ENCODE results near the gene PDE4B. TPM values are rescaled to one million over a fixed set of nuclear protein-coding genes. Genes with fewer than 3 reads are reported as not detected.

PDE4B gene
- total RNA-seq, 1 experiment from 2014 or later: 1.8 TPM

- no peak for DNase-seq
- Histone ChIP-seq H3K9me3 (no peaks in the 10 kb centered on the region; the same call in 1 of the 2 replicates), H3K36me3 (no peaks in the 10 kb centered on the region), H3K4me3 (no peak overlapping the region), H3K27me3 (no peaks in the 10 kb centered on the region)
Observed at GRCh38 chr1:65897485-65897884, 104.8 kb downstream of the PDE4B start.

- peak; percentile 59 for DNase-seq
- Histone ChIP-seq H3K27me3 (no peaks in the 10 kb centered on the region), H3K36me3 (no peaks in the 10 kb centered on the region), H3K9me3 (no peaks in the 10 kb centered on the region), H3K4me3 (no peak overlapping the region)
Observed at GRCh38 chr1:65904681-65905083, 112.0 kb downstream of the PDE4B start.

DNA sequence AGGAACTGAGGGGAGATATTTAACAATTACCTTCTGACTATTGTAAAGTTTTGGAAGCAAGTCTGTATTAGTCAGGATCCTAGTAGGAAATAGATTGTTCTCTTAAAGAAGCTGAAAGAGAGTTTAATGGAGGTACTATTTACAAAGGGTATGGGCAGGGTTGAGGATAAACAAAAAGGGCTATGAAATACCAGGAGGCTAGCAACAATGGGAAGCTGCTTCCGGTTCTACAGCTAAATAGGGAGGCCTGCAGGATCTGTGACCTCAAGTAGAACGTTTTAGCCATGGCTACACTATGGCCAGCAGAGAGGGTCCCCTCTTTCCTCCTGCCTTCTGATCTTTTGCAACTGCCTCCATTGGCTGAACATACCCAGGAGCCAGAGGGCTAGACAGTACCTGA is 117.7 kb downstream of the PDE4B start:
- H3K9me3 ChIP-seq: no peaks in the 10 kb centered on the region
- no peak for DNase-seq
- no peaks in the 10 kb centered on the region for H3K27me3 ChIP-seq
- no peak overlapping the region for H3K4me3 ChIP-seq
- H3K36me3 ChIP-seq: no peaks in the 10 kb centered on the region

DNA sequence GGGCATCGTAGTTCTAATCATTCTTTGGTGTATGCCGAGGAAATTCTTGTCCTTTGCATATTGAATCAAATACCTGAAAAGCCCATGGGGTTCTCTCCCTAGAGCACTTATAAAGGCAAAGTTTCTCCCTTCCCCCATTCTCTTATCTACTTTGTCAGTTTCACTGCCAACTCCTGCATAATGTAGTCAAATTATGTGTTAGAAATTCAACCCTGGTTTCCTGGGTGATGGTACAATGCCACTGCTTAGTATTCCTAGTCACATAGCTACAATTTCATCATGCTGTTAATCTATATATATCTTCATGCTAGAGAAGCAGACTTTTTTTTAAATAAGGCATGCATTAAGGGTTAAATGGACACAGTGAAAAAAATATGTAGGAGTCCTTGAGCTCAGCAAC is 119.0 kb downstream of the PDE4B start:
- Histone ChIP-seq H3K9me3 (no peaks in the 10 kb centered on the region), H3K27me3 (no peaks in the 10 kb centered on the region), H3K36me3 (no peaks in the 10 kb centered on the region), H3K4me3 (no peak overlapping the region)
- DNase-seq: no peak

DNA sequence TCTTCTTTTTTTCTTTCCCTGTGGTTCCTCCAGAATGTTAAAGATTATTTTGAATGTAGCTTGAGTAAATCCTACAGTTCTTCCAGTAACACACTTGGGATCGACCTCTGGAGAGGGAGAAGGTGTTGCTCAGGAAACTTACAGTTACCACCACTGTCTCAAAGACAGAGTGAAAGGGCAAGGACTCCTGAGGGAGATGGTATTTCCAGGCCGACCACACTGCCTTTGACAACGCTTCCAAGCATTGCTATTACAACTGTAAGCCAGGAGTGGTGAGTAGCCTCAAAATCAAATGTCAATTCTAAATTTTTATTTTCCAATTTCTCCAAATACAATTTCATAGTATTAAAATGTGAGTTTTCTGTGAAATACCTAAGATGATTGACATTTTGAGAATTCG is 125.9 kb downstream of the PDE4B start:
- H3K27me3 ChIP-seq: no peaks in the 10 kb centered on the region
- H3K36me3 ChIP-seq: no peaks in the 10 kb centered on the region
- no peaks in the 10 kb centered on the region for H3K9me3 ChIP-seq
- H3K4me3 ChIP-seq: no peak overlapping the region
- no peak for DNase-seq

- H3K9me3 ChIP-seq: no peaks in the 10 kb centered on the region
- no peaks in the 10 kb centered on the region for H3K36me3 ChIP-seq
- DNase-seq: peak; percentile 7
- H3K27me3 ChIP-seq: no peaks in the 10 kb centered on the region
- H3K4me3 ChIP-seq: no peak overlapping the region
Observed at GRCh38 chr1:65921446-65921845, 128.8 kb downstream of the PDE4B start.

DNA sequence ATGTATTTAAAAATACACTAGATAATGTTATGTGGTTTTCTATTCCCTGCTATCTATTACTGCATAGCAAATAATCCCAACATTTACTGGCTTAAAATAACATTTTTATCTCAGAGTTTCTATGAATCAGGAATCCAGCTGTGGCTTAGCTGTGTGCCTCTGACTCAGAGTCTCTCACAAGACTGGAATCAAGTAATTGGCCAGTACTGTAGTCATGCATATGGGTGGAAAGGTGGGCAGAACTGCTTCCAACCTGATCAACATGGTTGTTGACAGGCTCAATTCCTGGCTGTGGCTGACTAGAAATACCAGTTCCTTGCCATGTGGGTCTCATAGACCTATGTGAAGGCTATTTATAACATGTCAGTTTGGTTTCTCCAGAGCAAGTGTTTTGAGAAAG is 131.8 kb downstream of the PDE4B start:
- peak; percentile 58 for DNase-seq
- H3K27me3 ChIP-seq: no peaks in the 10 kb centered on the region
- H3K4me3 ChIP-seq: no peak overlapping the region
- H3K9me3 ChIP-seq: peaks cover 2% of the 10 kb centered on the region; the same call in 1 of the 2 replicates
- H3K36me3 ChIP-seq: no peaks in the 10 kb centered on the region

GRCh38 chr1:65938506-65938905 is 145.8 kb downstream of the PDE4B start:
- no peaks in the 10 kb centered on the region for H3K9me3 ChIP-seq
- H3K27me3 ChIP-seq: no peaks in the 10 kb centered on the region
- H3K4me3 ChIP-seq: no peak overlapping the region
- no peaks in the 10 kb centered on the region for H3K36me3 ChIP-seq
- no peak for DNase-seq

DNA sequence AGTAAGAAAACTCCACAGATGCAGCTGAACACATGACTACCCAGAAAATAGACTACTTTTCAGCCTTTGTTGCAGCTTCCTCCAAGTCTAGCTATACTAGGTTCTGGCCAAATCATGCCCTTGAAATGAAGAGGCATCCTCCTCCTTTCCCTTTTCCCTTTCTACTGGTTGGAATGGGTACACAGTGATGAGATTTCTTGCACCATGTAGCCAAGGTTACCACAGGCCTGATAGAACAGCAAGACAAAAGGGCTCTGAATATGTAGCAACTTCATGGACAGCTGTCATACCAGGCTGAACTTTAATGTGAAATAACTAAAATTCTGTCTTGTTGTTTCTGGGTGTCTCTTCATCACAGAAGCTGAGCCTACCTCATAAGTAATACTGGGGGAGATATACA is 146.5 kb downstream of the PDE4B start:
- DNase-seq: no peak
- H3K36me3 ChIP-seq: no peaks in the 10 kb centered on the region
- no peak overlapping the region for H3K4me3 ChIP-seq
- no peaks in the 10 kb centered on the region for H3K9me3 ChIP-seq
- no peaks in the 10 kb centered on the region for H3K27me3 ChIP-seq

DNA sequence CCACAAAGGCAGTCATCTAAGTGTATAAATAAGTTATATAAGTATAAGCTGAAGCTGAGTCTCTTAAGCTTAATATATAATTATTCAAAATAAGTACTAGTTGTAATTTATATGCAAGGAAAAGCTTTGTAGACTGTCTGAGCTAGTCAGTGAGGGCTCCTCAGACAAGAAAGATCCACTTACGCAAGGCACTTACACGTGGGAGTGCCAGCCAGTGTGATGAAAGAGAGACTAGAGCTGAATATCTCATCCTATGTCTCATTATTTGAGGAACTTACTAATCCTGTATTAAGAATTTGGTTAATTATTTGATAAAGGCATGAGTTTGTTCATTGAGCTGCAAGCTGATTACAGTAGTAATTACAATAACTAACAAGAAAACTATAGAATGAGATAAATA is 146.9 kb downstream of the PDE4B start:
- no peaks in the 10 kb centered on the region for H3K27me3 ChIP-seq
- H3K9me3 ChIP-seq: no peaks in the 10 kb centered on the region
- DNase-seq: no peak
- no peak overlapping the region for H3K4me3 ChIP-seq
- H3K36me3 ChIP-seq: no peaks in the 10 kb centered on the region

- no peaks in the 10 kb centered on the region for H3K36me3 ChIP-seq
- no peaks in the 10 kb centered on the region for H3K27me3 ChIP-seq
- DNase-seq: no peak
- H3K9me3 ChIP-seq: no peaks in the 10 kb centered on the region
- no peak overlapping the region for H3K4me3 ChIP-seq
Observed at GRCh38 chr1:65940126-65940525, 147.4 kb downstream of the PDE4B start.

GRCh38 chr1:65942476-65942875 is 149.8 kb downstream of the PDE4B start:
- no peaks in the 10 kb centered on the region for H3K27me3 ChIP-seq
- no peaks in the 10 kb centered on the region for H3K9me3 ChIP-seq
- no peak overlapping the region for H3K4me3 ChIP-seq
- no peak for DNase-seq
- no peaks in the 10 kb centered on the region for H3K36me3 ChIP-seq

GRCh38 chr1:65946376-65946775 is 153.7 kb downstream of the PDE4B start:
- no peak for DNase-seq
- Histone ChIP-seq H3K36me3 (no peaks in the 10 kb centered on the region), H3K9me3 (no peaks in the 10 kb centered on the region), H3K4me3 (no peak overlapping the region), H3K27me3 (no peaks in the 10 kb centered on the region)

DNA sequence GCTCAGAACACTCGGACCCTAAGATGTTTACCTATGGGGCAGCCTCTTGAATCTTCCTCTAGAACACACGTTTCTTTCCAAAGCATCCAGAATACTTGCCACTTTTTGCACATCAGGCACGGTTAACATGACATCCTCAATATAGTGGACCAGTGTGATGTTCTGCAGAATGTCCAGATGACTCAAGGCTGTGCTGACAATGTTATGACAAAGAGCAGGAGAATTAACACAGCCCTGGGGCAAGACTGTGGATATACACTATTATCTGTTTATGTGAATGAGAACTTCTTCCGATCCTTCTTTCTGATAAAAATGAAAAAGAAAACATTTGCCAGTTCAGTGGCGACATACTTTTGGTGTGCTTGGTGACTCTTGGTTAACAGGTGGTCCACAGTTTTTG is 154.3 kb downstream of the PDE4B start:
- DNase-seq: no peak
- Histone ChIP-seq H3K27me3 (no peaks in the 10 kb centered on the region), H3K9me3 (no peaks in the 10 kb centered on the region), H3K36me3 (no peaks in the 10 kb centered on the region), H3K4me3 (no peak overlapping the region)

GRCh38 chr1:65948609-65949229 is 156.0 kb downstream of the PDE4B start:
- DNase-seq: peak; percentile 10
- H3K36me3 ChIP-seq: no peaks in the 10 kb centered on the region
- H3K9me3 ChIP-seq: no peaks in the 10 kb centered on the region
- no peaks in the 10 kb centered on the region for H3K27me3 ChIP-seq
- H3K4me3 ChIP-seq: no peak overlapping the region

- DNase-seq: no peak
Observed at GRCh38 chr1:65949230-65949626, 156.5 kb downstream of the PDE4B start.

GRCh38 chr1:65949933-65950332 is 157.2 kb downstream of the PDE4B start:
- no peak for DNase-seq
- Histone ChIP-seq H3K36me3 (no peaks in the 10 kb centered on the region), H3K9me3 (no peaks in the 10 kb centered on the region), H3K27me3 (no peaks in the 10 kb centered on the region), H3K4me3 (no peak overlapping the region)

More at GRCh38 chr1:65949230-65949626, 156.5 kb downstream of the PDE4B start:
- Histone ChIP-seq H3K27me3 (no peaks in the 10 kb centered on the region), H3K4me3 (no peak overlapping the region), H3K9me3 (no peaks in the 10 kb centered on the region), H3K36me3 (no peaks in the 10 kb centered on the region)

- DNase-seq: no peak
- no peaks in the 10 kb centered on the region for H3K27me3 ChIP-seq
Observed at GRCh38 chr1:65952696-65953095, 160.0 kb downstream of the PDE4B start.

DNA sequence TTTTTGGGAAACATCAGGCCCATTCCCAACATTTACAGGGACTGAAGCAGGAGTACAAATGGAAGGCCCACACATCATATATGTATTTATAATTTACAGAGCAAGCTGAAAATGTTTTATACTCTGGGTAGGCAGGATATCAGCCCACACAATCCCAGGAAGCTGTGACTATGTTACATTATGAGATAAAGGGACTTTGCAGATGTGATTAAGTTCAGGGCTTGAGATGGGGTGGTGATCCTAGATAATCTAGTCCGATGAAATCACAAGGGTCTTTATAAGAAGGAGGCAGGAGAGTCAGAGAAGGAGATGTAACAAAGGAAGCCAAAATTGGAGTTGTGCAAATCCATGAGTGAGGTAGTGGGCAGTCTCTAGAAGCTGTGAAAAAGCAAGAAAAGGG is 160.5 kb downstream of the PDE4B start:
- no peak for DNase-seq
- Histone ChIP-seq H3K36me3 (no peaks in the 10 kb centered on the region), H3K4me3 (no peak overlapping the region), H3K9me3 (no peaks in the 10 kb centered on the region), H3K27me3 (no peaks in the 10 kb centered on the region)

More at GRCh38 chr1:65952696-65953095, 160.0 kb downstream of the PDE4B start:
- Histone ChIP-seq H3K9me3 (no peaks in the 10 kb centered on the region), H3K4me3 (no peak overlapping the region), H3K36me3 (no peaks in the 10 kb centered on the region)

Measured in MG63 (cell line).